Trophoblast cell (in vitro differentiated cells and primary cell): Measurements from ENCODE around the gene PHLDB2.

Experiments
- DNase-seq, 2 donors: peaks; one replicate each; pipeline ENCODE4 v3.0.0-alpha.2; 2016
- H2AFZ ChIP-seq: 2 replicates; pipeline ENCODE4 v1.6.1; 2013; ENCODE audit warnings: low read length, moderate library complexity, mild to moderate bottlenecking; ENCODE audit not compliant: insufficient read depth, poor library complexity
- H2AK5ac ChIP-seq: 2 replicates; pipeline ENCODE4 v1.6.1; 2013; ENCODE audit warnings: mild to moderate bottlenecking, low read length
- H2BK120ac ChIP-seq: 2 replicates; pipeline ENCODE4 v1.6.1; 2013; ENCODE audit warnings: low read length, mild to moderate bottlenecking, moderate library complexity; ENCODE audit not compliant: insufficient read depth, poor library complexity
- H2BK12ac ChIP-seq: 2 replicates; pipeline ENCODE4 v1.6.1; 2013; ENCODE audit warnings: mild to moderate bottlenecking, low read length, moderate library complexity
- H2BK5ac ChIP-seq: 2 replicates; pipeline ENCODE4 v1.6.1; 2013; ENCODE audit warnings: low read length, low read depth, moderate library complexity, mild to moderate bottlenecking; ENCODE audit not compliant: poor library complexity
- H3K14ac ChIP-seq: 2 replicates; pipeline ENCODE4 v1.6.1; 2013; ENCODE audit warnings: mild to moderate bottlenecking, low read length
- H3K18ac ChIP-seq: 2 replicates; pipeline ENCODE4 v1.6.1; 2013; ENCODE audit warnings: mild to moderate bottlenecking, low read length
- H3K23ac ChIP-seq: 2 replicates; pipeline ENCODE4 v1.6.1; 2013; ENCODE audit warnings: low read length
- H3K27ac ChIP-seq: 2 replicates; pipeline ENCODE4 v1.5.1; 2013; ENCODE audit warnings: low read depth, mild to moderate bottlenecking, inconsistent platforms, low read length, moderate library complexity
- H3K27me3 ChIP-seq: 2 replicates; pipeline ENCODE4 v1.6.1; 2013; ENCODE audit warnings: inconsistent platforms, mild to moderate bottlenecking, low read length, moderate library complexity; ENCODE audit not compliant: insufficient read depth
- H3K36me3 ChIP-seq, 2 experiments: 1 replicate in 1 of 2; 2 replicates in 1 of 2; pipeline ENCODE4 v1.6.1; 2013; ENCODE audit warnings: low read length in 2 of 2, mild to moderate bottlenecking in 2 of 2, moderate library complexity in 1 of 2; ENCODE audit not compliant: insufficient read depth in 2 of 2, control insufficient read depth in 1 of 2
- H3K4ac ChIP-seq: 2 replicates; pipeline ENCODE4 v1.6.1; 2013; ENCODE audit warnings: low read depth, mild to moderate bottlenecking, low read length, moderate library complexity
- H3K4me1 ChIP-seq, 2 experiments: 1 replicate in 1 of 2; 2 replicates in 1 of 2; pipeline ENCODE4 v1.6.1; 2013; ENCODE audit warnings: low read length in 2 of 2, mild to moderate bottlenecking in 2 of 2, moderate library complexity in 1 of 2; ENCODE audit not compliant: insufficient read depth in 2 of 2, control insufficient read depth in 1 of 2
- H3K4me2 ChIP-seq: 2 replicates; pipeline ENCODE4 v1.6.1; 2013; ENCODE audit warnings: inconsistent platforms, mild to moderate bottlenecking, low read length, moderate library complexity
- H3K4me3 ChIP-seq: 2 replicates; pipeline ENCODE4 v1.5.1; 2013; ENCODE audit warnings: mild to moderate bottlenecking, low read depth, low read length, inconsistent platforms
- H3K79me1 ChIP-seq: one replicate; pipeline ENCODE4 v1.6.1; 2013; ENCODE audit warnings: low read length
- H3K79me2 ChIP-seq: 2 replicates; pipeline ENCODE4 v1.6.1; 2013; ENCODE audit warnings: low read length, mild to moderate bottlenecking; ENCODE audit not compliant: control insufficient read depth, insufficient read depth, poor library complexity
- H3K9ac ChIP-seq: 2 replicates; pipeline ENCODE4 v1.6.1; 2013; ENCODE audit warnings: mild to moderate bottlenecking, low read length
- H3K9me3 ChIP-seq: 2 replicates; pipeline ENCODE4 v1.6.1; 2013; ENCODE audit warnings: low read depth, mild to moderate bottlenecking, control low read depth, inconsistent platforms, low read length; ENCODE audit not compliant: insufficient read depth
- H4K12ac ChIP-seq: 2 replicates; pipeline ENCODE4 v1.6.1; 2013; ENCODE audit warnings: low read depth, mild to moderate bottlenecking, low read length, moderate library complexity
- H4K8ac ChIP-seq: 2 replicates; pipeline ENCODE4 v1.6.1; 2013; ENCODE audit warnings: low read depth, mild to moderate bottlenecking, low read length, moderate library complexity
- H4K91ac ChIP-seq: one replicate; pipeline ENCODE4 v1.6.1; 2013; ENCODE audit warnings: low read depth, mild to moderate bottlenecking, low read length, moderate library complexity
- WGBS: extraction: QIAGEN DNeasy Blood & Tissue Kit; methylation state at CpG from one replicate; pipeline ENCODE4 v1.1.7; 2013; ENCODE audit warnings: missing lambda C conversion rate; ENCODE audit not compliant: insufficient read length, insufficient coverage; ENCODE audit errors: extremely low coverage; 5-methylcytosine and 5-hydroxymethylcytosine counted together

Gene PHLDB2

GRCh38 chr3:111936967-111937366, 77.9 kb downstream of the PHLDB2 start:
- no peak overlapping the region for H3K9ac ChIP-seq
- H3K4me3 ChIP-seq: no peak overlapping the region

DNA sequence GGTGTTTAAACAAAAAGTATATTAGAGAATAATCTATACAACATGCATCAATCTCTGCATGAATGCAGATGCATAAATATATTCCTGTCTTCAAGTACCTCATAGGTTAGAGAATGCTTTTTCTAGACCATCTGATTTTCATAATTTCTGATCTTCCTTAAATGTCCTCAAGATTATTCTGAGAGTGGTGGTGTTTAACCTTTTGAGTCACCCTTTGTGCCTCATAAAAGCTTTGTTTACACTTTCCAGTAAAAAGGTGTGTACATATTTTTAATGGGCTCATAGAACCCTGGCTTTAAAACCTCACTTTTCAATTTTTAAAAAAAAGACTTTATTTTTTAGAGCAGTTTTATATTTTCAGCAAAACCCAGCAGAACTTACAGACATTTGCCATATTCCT, 78.8 kb downstream of the PHLDB2 start:
- Histone ChIP-seq H2AFZ (no peak overlapping the region), H3K79me1 (no peaks in the 10 kb centered on the region), H4K8ac (no peak overlapping the region), H3K4ac (no peak overlapping the region), H3K27me3 (no peaks in the 10 kb centered on the region), H3K4me1 (no peaks in the 10 kb centered on the region), H3K23ac (no peak overlapping the region), H3K36me3 (peaks cover 2 to 9% of the 10 kb centered on the region in 2 experiments), H2AK5ac (no peak overlapping the region), H3K9me3 (no peaks in the 10 kb centered on the region), H3K14ac (no peak overlapping the region), H3K27ac (no peak overlapping the region), H3K4me2 (no peak overlapping the region), H4K12ac (no peak overlapping the region), H4K91ac (no peak overlapping the region), H3K4me3 (no peak overlapping the region), H2BK12ac (no peak overlapping the region), H2BK5ac (no peak overlapping the region), H3K18ac (no peak overlapping the region), H3K79me2 (no peaks in the 10 kb centered on the region), H2BK120ac (no peak overlapping the region), H3K9ac (no peak overlapping the region)
- no peak for DNase-seq

More at GRCh38 chr3:111936967-111937366, 77.9 kb downstream of the PHLDB2 start:
- Histone ChIP-seq H4K91ac (no peak overlapping the region), H3K9me3 (no peaks in the 10 kb centered on the region), H3K79me1 (no peaks in the 10 kb centered on the region), H2AFZ (no peak overlapping the region), H3K4me1 (no peaks in the 10 kb centered on the region), H3K23ac (no peak overlapping the region), H4K12ac (no peak overlapping the region), H2BK12ac (no peak overlapping the region), H3K36me3 (peaks cover 2 to 8% of the 10 kb centered on the region in 2 experiments), H3K79me2 (no peaks in the 10 kb centered on the region), H4K8ac (no peak overlapping the region), H2AK5ac (no peak overlapping the region), H3K4ac (no peak overlapping the region), H3K18ac (no peak overlapping the region), H3K27me3 (no peaks in the 10 kb centered on the region), H3K4me2 (no peak overlapping the region), H2BK5ac (no peak overlapping the region), H3K14ac (no peak overlapping the region), H2BK120ac (no peak overlapping the region), H3K27ac (no peak overlapping the region)
- WGBS: no CpG with 5 or more reads among the region's 1 CpG
- peak in 1 of 2 donors; percentile 56 for DNase-seq

DNA sequence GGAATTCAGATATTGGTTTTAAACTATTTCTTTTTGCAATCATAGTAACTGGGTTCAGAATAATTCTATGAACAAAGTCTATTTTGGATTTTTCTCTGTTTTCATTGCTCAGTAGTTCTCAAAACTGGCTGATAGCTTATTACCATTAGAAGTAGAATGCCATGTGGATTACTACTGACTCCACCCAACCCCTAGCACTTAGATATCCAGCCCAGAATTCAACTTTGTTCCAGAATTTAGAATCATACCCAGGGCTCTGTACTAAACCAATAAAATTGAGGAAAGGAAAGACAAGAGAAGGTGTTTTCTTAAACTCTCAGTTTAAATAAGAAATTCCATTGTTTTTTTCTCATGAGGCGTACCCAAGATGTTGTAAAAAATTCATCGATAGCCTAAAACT, 80.8 kb downstream of the PHLDB2 start:
- Histone ChIP-seq H2BK12ac (no peak overlapping the region), H4K12ac (no peak overlapping the region), H2BK120ac (no peak overlapping the region), H3K27ac (no peak overlapping the region), H2AFZ (no peak overlapping the region), H3K79me1 (no peaks in the 10 kb centered on the region), H3K14ac (no peak overlapping the region), H3K4me1 (peaks cover 0 to 1% of the 10 kb centered on the region in 2 experiments), H3K18ac (no peak overlapping the region), H4K91ac (no peak overlapping the region), H3K9ac (no peak overlapping the region), H3K79me2 (no peaks in the 10 kb centered on the region), H3K36me3 (peaks cover 2 to 9% of the 10 kb centered on the region in 2 experiments), H3K23ac (no peak overlapping the region), H2AK5ac (no peak overlapping the region), H3K4me2 (no peak overlapping the region), H3K4me3 (no peak overlapping the region), H3K9me3 (no peaks in the 10 kb centered on the region), H3K4ac (no peak overlapping the region), H2BK5ac (no peak overlapping the region), H3K27me3 (no peaks in the 10 kb centered on the region), H4K8ac (no peak overlapping the region)
- no CpG with 5 or more reads among the region's 2 CpGs for WGBS
- no peak for DNase-seq

DNA sequence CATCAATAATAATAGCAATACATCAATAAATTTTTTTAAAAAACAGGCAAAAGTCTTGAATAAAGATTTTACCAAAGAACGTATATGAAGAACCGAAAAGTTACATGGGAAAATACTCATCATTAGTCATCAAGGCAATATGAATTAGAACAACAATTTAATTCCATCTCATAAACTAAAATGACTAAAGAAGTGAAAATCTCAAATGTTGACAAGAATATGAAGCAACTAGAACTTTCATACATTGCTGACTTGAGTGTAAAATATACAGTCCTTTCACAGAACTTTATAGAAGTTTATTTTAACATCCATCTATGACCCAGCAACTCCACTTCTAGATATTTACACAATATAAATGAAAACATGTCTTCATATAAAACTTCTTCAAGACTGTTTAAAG, 84.5 kb downstream of the PHLDB2 start:
- Histone ChIP-seq H3K36me3 (peaks cover 2 to 10% of the 10 kb centered on the region in 2 experiments), H3K9ac (no peak overlapping the region), H3K14ac (no peak overlapping the region), H4K91ac (no peak overlapping the region), H2BK5ac (no peak overlapping the region), H3K4me1 (peaks cover 0 to 1% of the 10 kb centered on the region in 2 experiments), H3K9me3 (no peaks in the 10 kb centered on the region), H2AFZ (no peak overlapping the region), H3K79me1 (no peaks in the 10 kb centered on the region), H3K18ac (no peak overlapping the region), H2AK5ac (no peak overlapping the region), H2BK12ac (no peak overlapping the region), H3K4me2 (no peak overlapping the region), H4K8ac (no peak overlapping the region), H3K27ac (no peak overlapping the region), H3K79me2 (no peaks in the 10 kb centered on the region), H3K23ac (no peak overlapping the region), H3K27me3 (no peaks in the 10 kb centered on the region), H2BK120ac (no peak overlapping the region), H4K12ac (no peak overlapping the region), H3K4ac (no peak overlapping the region), H3K4me3 (no peak overlapping the region)
- no peak for DNase-seq
- WGBS: no CpG with 5 or more reads among the region's 2 CpGs
